NCI-H226 (cell line): ENCODE measurements around the gene LGALS9C.
"Not testable (repeated sequence)": the region's sequence is repeated elsewhere in the genome, so short reads cannot be mapped to it uniquely, and the experiment has no call there.

Source experiments
- DNase-seq: peaks from one replicate; pipeline ENCODE4 v3.0.0-alpha.2; 2015

LGALS9C gene

DNA sequence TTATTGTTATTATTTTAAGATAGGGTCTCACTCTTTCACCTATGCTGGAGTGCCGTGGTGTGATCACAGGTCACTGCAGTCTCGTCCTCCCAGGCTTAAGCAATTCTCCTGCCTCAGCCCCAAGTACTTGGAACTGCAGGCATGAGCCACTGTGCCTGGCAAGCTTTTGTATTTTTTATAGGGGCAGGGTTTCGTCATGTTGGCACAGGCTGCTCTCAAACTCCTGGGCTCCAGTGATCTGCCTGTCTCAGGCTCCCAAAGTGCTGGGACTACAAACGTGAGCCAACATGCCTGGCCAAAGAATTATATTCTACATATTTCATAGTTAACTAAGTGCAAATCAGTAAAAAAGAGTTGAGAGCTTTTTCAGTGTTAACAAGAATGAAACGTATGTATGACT lies 65.6 kb downstream of the LGALS9C start:
- not testable (repeated sequence) for DNase-seq

DNA sequence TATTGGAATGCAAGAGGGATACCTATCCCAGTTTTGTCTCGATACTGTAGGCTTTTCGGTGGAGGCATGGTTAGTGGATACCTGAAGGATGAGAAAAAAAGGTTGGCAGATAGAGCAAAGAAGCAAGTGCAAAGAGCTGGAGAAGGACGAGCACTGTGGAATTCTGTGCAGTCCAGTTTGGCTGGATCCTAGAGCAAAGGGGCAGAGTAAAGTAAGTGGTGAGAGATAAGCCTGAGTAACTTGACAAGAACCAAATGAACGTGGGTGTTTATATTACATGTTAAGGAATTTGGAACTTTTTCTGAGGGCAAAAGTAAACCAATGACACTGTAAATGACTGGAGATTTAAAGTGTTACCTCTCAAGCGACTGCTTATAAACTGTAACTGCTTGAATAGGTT lies 66.3 kb downstream of the LGALS9C start:
- not testable (repeated sequence) for DNase-seq
